ENCODE measurements around the gene TTLL10. TPM values are rescaled to one million over a fixed set of nuclear protein-coding genes. Genes with fewer than 3 reads are reported as not detected.

The TTLL10 gene
- not detected in 2 replicates for total RNA-seq (2014; rRNA removed; shearing (Covaris generic))
- polyA plus RNA-seq (2015; cell fraction: cytosol; rRNA removed): not detected in 2 replicates
- not detected in 2 replicates for polyA plus RNA-seq (2015; cell fraction: nucleus; rRNA removed)

GRCh38 chr1:1173793-1174415 is at the start of gene TTLL10:
Gene TTLL10 (plus strand): TSS chr1:1173880. CDS start chr1:1179216, 5,336 bp downstream.
- DNase-seq (ENCODE audit: low read depth): no peak

GRCh38 chr1:1124508-1124785 is 49.2 kb upstream of the TTLL10 start:
- DNase-seq (ENCODE audit: low read depth): no peak

- no peak for DNase-seq (ENCODE audit: low read depth)
Observed at GRCh38 chr1:1124786-1125642, 48.7 kb upstream of the TTLL10 start.

DNA sequence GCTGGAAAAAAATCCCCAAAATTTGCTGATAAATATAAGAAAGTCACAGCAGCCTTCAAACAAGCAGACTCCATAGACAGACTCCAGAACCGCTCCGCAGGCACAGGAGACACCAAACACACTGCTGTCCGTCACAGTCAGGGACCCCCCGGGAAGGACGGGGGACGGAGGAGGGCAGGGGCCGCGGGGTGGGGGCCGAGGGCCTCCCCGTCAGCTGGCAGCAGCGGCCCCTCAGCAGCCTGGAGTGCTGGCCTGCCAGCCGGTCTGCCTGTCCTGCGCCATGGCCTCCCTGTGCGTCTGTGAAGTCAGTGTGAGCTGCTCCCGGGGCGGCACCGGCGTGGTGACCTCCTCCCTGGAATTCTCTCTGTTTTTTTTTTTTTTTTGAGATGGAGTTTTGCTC is 47.7 kb upstream of the TTLL10 start:
- DNase-seq (ENCODE audit: low read depth): no peak

DNA sequence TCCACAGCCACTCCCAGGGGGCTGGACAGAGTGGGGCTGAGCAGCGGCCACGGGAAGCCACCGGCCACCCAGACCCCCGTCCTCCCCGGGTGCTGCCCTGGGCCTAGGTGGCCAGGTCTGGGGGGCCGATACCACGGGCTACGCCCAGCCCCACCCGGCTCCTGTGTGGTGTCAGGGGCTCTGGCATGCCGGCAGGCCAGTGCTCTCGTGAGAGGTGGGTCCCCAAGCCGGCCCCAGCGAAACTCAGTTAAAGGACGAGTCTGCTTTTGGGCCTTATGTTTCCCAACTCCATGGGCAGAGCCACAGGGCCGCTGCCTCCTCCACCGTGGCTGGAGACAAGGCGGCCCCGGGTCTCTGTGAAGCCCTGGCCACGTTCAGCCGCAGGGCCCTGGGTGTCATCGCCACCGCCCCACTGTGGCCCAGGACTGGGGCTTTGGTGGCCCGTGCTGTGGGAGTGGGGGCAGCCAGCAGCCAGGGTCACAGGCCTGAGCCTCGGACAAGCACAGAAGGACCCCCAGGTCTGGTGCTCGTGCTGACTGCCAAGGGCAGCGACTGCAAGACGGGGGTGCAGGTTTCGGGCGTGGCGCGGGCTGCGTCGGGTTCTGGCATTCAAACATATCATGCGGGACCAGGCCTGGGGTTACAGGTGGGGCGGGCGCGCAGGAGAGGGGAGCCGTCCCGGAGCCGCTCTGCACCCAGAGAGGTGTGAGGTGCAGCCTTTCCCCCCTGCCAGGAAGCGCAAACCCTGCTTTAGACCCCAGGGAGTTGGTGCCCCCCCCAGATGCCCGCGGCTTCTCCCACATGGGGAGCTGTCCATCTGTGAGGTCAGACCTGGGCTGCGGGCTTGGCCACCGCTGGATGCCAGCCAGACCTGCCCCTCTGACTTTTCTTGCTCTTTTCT is 45.9 kb upstream of the TTLL10 start:
- DNase-seq (ENCODE audit: low read depth): no peak

GRCh38 chr1:1128454-1129139 is 45.1 kb upstream of the TTLL10 start:
- no peak for DNase-seq (ENCODE audit: low read depth)

DNA sequence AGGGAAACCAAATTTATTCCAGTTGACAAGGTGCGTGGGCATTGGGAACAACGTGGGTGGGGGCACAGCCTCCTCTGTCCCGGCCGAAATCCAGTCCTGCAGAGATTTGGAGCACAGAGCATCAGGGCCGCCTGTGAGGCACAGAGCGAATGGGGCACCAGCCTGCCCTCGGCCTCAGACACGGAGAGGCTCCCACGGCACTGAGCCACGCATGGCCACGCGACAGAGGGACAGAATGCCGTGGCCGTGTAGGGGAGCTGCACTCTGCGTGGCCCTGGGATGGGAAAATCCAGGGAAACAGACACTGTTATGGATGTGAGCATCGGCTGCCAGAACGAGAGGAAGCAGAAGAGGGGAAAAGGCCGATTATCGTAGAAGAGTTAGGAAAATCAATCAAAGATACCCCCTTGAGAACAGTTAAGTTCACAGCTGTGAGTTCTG is 44.3 kb upstream of the TTLL10 start:
- DNase-seq (ENCODE audit: low read depth): no peak

DNA sequence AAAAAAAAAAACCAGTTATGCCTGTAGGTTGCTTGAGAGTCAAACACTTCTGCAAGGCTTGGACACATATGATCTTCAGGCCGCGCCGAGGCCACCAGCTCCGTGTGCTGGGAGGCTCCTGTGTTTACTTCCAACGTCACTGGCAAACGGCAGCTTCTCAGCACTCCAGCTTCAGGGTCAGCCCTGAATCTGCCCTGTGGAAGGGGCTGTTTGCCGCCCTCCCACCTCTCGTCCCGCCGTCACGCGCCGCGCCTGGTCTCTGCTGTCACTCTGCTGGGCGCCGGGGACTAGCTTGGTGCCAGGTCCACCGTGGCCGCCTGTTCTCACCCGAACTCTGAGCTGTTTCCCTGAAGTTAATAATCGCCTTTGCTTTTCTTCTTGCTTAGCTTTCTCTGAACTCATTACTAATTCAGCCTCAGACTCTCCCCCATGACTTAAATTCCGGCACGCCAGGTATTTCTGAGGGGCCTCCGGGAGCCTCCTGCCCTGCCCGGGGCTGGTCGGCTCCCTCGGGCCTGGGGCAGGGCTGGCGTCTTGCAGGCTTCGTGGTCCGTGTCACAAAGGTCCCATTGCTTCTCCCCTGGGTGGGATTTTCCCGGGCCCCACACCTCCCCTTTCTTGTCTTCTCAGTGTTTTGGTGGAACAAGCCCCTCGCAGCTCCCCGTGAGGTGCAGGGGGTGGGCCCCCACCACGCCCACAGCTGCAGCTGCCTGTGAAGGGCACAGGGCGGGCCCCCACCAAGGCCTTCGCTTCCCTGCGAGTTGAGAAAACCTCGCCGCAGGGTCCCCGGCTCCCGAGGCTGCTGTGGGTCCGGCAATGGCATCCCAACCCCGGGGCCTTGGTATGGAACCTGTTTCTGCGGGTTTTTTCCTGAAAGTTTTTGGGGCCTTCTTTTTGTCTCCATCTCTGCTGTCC is 43.2 kb upstream of the TTLL10 start:
- DNase-seq (ENCODE audit: low read depth): no peak

- DNase-seq (ENCODE audit: low read depth): no peak
Observed at GRCh38 chr1:1132042-1132950, 41.4 kb upstream of the TTLL10 start.

GRCh38 chr1:1132956-1133750 is 40.5 kb upstream of the TTLL10 start:
- no peak for DNase-seq (ENCODE audit: low read depth)

- no peak for DNase-seq (ENCODE audit: low read depth)
Observed at GRCh38 chr1:1134300-1134970, 39.2 kb upstream of the TTLL10 start.

DNA sequence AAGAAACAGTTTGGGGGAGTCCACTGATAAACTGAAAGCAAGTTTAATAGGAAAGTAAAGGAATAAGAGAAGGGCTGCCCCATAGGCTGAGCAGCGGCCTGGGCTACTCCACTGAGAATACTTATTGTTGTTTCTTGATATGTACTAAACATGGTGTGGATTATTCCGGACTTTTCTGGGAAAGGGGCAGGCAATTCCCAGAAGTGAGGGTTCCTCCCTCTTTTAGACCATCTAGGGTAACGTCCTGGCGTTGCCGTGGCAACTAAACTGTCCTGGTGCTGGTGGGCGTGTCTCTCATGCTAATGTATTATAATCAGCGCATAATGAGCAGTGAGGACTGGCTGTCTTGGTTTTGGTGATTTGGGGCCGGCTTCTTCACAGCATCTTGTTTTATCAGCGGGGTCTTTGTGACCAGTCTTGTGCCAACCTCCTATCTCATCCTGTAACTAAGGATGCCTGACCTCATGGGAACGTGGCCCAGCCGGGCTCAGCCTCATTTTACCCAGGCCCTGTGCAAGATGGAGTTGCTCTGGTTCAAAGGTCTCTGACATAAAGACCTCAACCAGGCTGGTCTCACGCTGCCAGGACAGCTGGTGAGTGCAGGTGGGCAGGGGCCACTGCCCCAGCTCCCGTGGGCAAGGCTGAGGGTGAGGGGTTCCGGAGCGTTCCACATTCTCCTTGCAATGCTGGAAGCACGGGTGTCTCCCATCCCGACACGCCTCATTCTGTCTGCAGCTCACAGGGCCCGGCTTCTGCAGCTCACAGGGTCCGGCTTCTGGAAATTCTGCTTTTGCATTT is 38.1 kb upstream of the TTLL10 start:
- DNase-seq (ENCODE audit: low read depth): no peak

DNA sequence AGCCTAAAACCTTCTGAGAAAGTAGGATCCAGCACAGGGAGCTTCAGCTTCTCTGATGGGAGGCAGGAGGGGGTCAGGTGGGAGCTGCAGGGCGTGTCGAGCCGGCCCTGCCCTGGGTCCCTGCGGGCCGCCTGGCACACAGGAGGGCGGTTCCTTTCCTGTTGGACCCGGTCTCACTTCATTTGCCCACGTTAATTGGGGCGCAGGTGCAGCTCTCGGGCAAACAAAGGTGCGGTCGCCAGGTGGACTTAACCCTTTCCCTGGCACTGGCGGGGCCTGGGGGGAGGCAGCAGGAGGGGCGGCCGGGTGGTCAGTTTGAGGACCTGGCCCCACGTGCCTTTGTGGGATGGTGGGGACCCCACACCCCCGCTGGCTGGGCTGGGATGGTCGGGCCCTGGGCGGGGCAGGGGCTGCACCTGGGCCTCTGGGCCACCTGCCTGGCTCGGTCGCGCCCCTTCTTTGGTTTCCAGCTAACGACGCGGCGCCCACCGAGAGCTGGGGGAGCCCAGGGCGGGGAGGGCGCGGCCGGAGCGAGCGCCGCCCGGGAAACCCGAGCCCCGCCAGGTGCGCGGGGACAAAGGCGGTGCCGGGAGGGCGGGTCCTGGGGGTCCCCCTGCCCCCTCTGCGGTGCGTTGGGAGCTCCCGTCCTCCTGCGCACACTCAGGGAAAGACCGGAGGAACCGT is 37.0 kb upstream of the TTLL10 start:
- DNase-seq (ENCODE audit: low read depth): no peak

DNA sequence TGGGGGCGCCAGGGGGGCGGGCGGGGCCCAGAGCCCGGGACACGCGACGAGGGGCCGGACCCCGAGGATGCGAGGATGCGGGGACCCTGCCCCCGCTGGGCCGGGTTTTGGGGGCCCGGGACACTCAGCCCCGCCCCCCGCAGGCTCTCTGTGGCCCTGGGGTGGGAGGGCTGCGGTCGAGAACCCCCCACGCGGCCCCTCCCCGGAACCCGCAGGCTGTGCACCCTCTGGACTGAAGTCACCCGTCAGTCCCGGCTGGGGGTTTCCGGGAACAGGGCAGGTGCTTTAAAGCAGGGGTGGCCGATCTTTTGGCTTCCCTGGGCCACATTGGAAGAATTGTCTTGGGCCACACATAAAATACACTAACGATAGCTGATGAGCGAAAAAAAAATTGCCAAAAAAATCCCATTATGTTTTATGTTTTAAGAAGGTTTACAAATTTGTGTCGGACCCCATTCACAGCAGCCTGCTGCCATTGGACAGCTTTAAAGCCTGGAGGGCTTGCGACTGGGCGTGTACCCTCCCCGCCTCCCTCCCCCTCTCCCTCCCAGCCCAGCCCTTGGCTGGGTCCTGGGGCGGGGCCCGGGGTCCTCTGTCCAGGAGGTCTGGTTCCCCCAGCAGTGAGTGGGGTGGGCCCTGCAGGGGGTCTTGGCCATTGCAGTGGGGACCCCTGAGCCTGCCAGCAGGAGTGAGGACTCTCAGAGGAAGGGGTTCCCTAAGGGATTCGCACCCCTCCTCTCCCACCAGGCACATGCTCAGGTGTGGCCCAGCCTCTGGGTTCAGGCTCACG is 36.2 kb upstream of the TTLL10 start:
- DNase-seq (ENCODE audit: low read depth): no peak

GRCh38 chr1:1140673-1141072 is 33.0 kb upstream of the TTLL10 start:
- no peak for DNase-seq (ENCODE audit: low read depth)
